OCI-M2 (cell line): ENCODE data around the gene MAST2.

Source experiments
- DNase-seq: peaks from one replicate; lab custom pipeline; 2025; ENCODE audit not compliant: unreplicated experiment; lab: John Stamatoyannopoulos, UW

Gene MAST2

GRCh38 chr1:46013581-46013980 lies 210.2 kb downstream of the MAST2 start:
- DNase-seq, result no peak

DNA sequence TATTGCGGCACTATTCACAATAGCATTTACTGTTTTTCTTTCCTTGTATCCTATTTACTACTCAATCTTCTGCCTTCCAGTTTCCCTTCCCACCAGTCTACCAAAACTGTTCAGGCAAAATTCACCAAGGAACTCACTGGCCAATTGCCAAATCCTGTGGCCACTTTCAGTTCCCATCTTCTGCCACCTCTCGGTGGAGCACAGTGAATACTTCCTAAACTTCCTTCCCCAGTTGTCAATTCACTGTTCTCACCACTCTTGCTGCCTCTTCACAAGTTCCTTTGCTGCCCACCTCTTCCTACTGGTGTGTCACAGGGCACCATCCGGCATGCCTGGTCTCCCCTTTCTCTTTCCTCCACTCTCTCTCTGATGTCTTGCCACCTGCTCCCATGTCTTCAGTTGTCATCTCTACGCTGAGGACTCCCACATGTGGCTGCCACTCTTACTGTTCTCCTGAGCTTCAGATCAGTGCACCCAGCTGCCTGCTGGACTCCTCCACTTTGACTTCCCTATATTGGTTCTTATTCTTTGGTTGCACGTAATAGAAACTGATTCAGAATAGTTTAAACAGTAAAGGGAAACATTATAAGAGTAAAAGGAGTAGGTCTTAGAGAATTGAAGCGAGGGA lies 214.6 kb downstream of the MAST2 start:
- no peak for DNase-seq

DNA sequence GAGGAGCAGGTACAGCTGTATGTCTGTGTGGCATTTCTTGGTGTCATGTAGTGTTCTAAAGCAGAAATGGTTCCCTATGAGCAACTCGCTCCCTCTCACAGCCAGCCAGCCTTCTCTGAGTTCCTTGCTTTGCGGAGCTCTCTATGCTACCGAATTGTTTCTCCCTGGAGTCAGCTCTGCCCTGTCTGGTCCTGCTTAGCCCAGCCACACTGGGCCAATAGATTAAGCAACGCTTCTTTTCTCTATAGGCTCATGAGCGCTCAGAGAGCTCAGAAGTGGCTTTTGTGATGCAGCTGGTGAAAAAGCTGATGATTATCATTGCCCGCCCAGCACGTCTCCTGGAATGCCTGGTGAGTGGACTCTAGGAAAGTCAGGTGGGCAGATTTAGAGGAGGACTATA lies 215.9 kb downstream of the MAST2 start:
- DNase-seq, result no peak

DNA sequence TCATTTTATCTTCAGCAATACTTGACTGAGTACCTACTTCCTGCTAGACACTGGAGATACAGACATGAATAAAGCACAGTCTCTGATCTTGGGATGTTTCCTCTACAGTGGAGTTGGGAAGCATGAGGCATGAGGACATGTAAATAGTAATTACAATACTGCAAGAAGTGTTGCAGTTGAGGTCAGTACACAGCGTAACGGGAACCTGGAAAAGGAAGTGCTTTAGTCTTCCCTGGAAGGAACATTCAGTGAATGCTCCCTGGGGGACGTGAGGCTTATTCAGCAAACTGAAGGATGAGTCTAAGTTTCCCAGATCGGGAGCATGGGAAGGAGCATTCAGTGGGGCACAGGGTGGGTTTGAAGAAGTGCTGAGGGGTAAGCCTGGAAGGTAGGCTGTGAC lies 216.6 kb downstream of the MAST2 start:
- DNase-seq, result no peak

DNA sequence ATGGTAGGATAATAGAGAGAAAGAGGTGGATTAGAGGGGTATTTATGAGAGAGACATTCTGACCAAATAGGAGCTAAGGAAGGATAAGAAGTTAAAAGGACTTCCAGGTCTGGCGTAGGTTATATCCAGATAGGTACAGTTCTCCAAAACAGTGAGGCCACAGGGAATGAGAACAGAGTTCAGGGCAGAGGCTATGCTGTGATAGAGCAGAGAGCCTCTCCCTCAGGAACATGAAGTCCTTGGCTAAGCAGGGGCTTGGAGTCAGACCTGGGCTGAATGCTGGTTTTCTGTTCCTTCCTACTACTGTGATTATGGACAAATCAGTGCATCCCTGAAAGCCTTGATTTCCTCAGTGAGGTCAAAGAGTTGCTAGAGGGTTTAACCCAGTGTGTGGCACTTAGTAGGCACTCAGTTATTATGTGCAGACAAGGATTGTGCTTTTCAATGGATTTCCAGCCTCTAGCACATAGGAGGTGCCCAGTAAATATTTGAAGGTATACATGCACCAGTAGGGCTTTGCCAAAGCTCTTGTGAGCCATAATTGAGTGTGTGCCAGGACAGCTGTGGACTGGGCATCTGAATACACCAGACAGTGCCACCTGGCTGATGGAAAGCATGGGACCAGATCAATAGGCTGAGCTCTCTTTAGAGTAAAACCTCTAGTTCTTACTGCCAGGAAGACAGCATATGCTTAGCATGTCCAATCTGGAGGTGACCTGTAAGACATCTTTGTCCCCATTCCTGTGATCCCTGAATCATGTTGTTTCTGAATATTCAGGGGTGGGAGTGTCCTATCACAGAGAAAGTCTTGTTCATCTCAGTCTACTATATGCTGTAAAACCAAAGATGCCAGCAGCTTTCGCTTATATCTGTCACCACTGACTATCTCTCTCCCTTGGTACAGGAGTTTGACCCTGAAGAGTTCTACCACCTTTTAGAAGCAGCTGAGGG lies 217.9 kb downstream of the MAST2 start:
- no peak for DNase-seq

DNA sequence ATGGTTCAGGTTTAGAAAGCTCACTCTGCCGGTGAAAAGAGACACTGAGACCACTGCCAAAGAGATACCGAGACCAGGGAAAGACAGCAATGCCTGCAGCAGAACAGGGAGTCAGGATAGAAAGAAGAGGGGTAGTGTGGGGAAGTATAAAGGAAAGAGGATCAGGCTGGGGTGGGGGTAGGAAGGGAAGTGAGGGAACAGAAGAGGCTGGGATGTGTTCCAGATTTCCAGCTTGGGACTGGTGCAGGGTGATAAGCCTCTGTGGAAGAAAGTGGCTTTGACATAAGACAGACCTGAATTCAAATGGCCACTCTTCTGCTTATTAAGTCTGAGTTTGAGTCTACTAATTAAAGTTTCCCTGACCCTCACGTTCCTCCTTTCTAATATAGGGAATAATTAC lies 223.1 kb downstream of the MAST2 start:
- DNase-seq, result no peak

GRCh38 chr1:46027788-46028573 lies 224.6 kb downstream of the MAST2 start:
- no peak for DNase-seq

- no peak for DNase-seq
These were observed 226.9 kb downstream of the MAST2 start for GRCh38 chr1:46030074-46030870.

- no peak for DNase-seq
These were observed 227.7 kb downstream of the MAST2 start for GRCh38 chr1:46030876-46031660.

DNA sequence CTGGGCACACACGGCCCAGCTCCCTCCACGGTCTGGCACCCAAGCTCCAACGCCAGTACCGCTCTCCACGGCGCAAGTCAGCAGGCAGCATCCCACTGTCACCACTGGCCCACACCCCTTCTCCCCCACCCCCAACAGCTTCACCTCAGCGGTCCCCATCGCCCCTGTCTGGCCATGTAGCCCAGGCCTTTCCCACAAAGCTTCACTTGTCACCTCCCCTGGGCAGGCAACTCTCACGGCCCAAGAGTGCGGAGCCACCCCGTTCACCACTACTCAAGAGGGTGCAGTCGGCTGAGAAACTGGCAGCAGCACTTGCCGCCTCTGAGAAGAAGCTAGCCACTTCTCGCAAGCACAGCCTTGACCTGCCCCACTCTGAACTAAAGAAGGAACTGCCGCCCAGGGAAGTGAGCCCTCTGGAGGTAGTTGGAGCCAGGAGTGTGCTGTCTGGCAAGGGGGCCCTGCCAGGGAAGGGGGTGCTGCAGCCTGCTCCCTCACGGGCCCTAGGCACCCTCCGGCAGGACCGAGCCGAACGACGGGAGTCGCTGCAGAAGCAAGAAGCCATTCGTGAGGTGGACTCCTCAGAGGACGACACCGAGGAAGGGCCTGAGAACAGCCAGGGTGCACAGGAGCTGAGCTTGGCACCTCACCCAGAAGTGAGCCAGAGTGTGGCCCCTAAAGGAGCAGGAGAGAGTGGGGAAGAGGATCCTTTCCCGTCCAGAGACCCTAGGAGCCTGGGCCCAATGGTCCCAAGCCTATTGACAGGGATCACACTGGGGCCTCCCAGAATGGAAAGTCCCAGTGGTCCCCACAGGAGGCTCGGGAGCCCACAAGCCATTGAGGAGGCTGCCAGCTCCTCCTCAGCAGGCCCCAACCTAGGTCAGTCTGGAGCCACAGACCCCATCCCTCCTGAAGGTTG lies 231.4 kb downstream of the MAST2 start:
- no peak for DNase-seq

GRCh38 chr1:46036894-46037839 lies 233.8 kb downstream of the MAST2 start:
- DNase-seq, result peak; percentile 65

- DNase-seq, result no peak
These were observed 236.2 kb downstream of the MAST2 start for GRCh38 chr1:46039571-46040052.

GRCh38 chr1:46041551-46041950 lies 238.1 kb downstream of the MAST2 start:
- DNase-seq, result no peak

DNA sequence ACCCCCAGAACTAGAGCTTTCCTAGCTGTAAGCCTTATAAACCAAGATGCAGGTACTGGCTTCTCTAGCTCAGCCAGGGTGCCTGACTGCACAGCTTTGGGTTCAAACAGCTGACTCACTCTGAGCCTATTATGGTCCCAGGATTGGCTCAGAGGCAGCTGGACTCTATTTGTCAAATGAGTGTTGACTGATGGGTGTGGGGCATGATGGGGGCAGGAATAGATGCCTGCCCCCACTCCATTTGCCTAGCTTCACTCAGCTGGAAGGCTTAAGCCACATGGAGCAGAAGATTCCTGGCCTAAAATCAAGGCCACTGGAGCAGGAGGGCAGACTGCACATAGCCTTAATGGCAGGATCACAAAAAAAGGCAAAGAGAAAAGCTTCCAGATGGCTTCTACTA lies 238.6 kb downstream of the MAST2 start:
- DNase-seq, result no peak

GRCh38 chr1:46043458-46044017 lies 240.1 kb downstream of the MAST2 start:
- DNase-seq, result no peak

DNA sequence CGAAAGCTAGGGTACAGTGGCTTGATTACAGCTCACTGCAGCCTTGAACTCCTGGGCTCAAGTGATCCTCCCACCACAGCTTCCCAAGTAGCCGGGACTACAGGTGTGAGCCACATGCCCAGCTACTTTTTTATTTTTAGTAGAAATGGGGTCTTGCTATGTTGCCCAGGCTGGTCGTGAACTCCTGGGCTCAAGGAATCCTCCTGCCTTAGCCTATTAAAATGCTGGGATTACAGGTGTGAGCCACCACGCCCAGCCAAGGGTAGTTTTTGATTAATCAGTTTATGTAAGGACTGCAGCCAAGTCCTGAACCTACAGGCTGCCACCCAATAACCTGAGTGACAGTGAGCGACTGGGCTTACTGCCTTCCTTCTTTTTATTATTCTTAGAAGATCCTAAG lies 240.7 kb downstream of the MAST2 start:
- no peak for DNase-seq

DNA sequence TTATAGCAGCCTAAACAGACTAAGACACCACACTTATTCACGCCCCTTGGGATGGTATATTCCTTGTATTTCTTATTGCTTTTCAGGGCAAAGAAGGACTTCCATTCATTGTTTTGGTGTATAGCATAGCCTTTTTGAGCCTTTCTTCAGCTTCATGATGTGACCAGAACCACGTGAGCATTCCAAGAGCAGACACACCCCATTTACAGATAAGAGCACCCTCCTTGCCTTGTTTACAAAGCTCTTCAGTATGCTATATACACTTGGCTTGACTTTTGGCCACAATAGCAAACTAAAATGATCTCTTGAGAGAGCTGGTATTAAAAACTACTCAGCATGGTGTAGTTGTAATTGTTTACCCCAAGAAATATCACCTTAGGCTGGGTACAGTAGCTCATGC lies 250.3 kb downstream of the MAST2 start:
- no peak for DNase-seq
